ENCODE results near the gene PAIP2B.

DNA sequence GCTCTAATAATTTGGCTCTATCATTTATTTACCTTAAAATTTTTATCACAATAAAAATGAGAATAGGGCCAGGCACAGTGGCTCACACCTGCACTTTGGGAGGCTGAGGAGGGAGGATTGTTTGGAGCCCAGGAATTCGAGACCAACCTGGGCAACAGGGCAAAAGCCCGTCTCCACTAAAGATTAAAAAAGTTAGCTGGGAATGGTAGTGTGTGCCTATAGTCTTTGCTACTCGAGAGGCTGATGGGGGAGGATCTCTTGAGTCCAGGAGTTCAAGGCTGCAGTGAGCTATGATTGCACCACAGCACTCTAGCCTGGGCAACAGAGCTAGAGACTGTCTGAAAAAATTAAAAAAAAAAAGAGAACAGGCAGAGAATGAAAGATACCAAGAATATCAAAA, 90.7 kb downstream of the PAIP2B start:
- TF ChIP-seq, protein P1, sequence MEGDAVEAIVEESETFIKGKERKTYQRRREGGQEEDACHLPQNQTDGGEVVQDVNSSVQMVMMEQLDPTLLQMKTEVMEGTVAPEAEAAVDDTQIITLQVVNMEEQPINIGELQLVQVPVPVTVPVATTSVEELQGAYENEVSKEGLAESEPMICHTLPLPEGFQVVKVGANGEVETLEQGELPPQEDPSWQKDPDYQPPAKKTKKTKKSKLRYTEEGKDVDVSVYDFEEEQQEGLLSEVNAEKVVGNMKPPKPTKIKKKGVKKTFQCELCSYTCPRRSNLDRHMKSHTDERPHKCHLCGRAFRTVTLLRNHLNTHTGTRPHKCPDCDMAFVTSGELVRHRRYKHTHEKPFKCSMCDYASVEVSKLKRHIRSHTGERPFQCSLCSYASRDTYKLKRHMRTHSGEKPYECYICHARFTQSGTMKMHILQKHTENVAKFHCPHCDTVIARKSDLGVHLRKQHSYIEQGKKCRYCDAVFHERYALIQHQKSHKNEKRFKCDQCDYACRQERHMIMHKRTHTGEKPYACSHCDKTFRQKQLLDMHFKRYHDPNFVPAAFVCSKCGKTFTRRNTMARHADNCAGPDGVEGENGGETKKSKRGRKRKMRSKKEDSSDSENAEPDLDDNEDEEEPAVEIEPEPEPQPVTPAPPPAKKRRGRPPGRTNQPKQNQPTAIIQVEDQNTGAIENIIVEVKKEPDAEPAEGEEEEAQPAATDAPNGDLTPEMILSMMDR (IDR thresholded peaks at IDR 0.05 in 2 of 3, conservative IDR thresholded peaks at IDR 0.05 in 1 of 3; ENCODE audit: insufficient read depth in 2 of 3, low read depth in 1 of 3, low read length in 3 of 3): no peak
- TF ChIP-seq HIVEP1 (CRISPR knock-in tag; IDR thresholded peaks at IDR 0.05) (no peak), EZH2 (IDR thresholded peaks at IDR 0.05; ENCODE audit: borderline replicate concordance, low read depth, low read length) (no peak), POLR2A (conservative IDR thresholded peaks at IDR 0.05) (no peak)

All from K562 (cell line).